HCT116 (cell line): Measurements from ENCODE around the gene NUF2. TPM values are rescaled to one million over a fixed set of nuclear protein-coding genes. Genes with fewer than 3 reads are reported as not detected.

Experiments
- REST ChIP-seq: IDR thresholded peaks from 2 replicates; pipeline ENCODE4 v1.6.1; 2012; ENCODE audit warnings: low read depth
- SIN3A ChIP-seq: IDR thresholded peaks from 2 replicates; pipeline ENCODE4 v1.6.1; 2012; ENCODE audit warnings: low read depth
- total RNA-seq: library from RNA; stranded (reverse); gene quantifications from one replicate; pipeline ENCODE4 v1.2.1, GENCODE V29; 2021; ENCODE audit not compliant: unreplicated experiment

The NUF2 gene
- total RNA-seq, 1 experiment from 2014 or later, result 37.6 TPM

GRCh38 chr1:163401211-163401610 is 79.5 kb downstream of the NUF2 start (continued):
- no peak for TF ChIP-seq REST
- no peak for TF ChIP-seq SIN3A

Other genes with a start within 250 kb of the NUF2 start
- gene RGS5, start 119.0 kb upstream of the NUF2 start, total RNA-seq, result 4.6 TPM